HFFc6 (cell line): ENCODE measurements around the gene MAPK14. TPM values are rescaled to one million over a fixed set of nuclear protein-coding genes. Genes with fewer than 3 reads are reported as not detected.

Source experiments
- DNase-seq: peaks from one replicate; pipeline ENCODE4 v3.0.0-alpha.2; 2018
- H3K27ac Mint-ChIP-seq: 2 replicates; pipeline ENCODE4 v1.8.0; 2020; ENCODE audit warnings: mild to moderate bottlenecking, mixed read lengths
- H3K27me3 Mint-ChIP-seq: 2 replicates; pipeline ENCODE4 v1.8.0; 2021; ENCODE audit warnings: mild to moderate bottlenecking, moderate library complexity, mixed read lengths; ENCODE audit not compliant: insufficient read depth
- H3K36me3 Mint-ChIP-seq: 2 replicates; pipeline ENCODE4 v1.8.0; 2021; ENCODE audit warnings: low read depth, mixed read lengths
- H3K4me1 Mint-ChIP-seq: 2 replicates; pipeline ENCODE4 v1.8.0; 2020; ENCODE audit warnings: low read depth, mixed read lengths
- H3K4me3 Mint-ChIP-seq: 2 replicates; pipeline ENCODE4 v1.8.0; 2020; ENCODE audit warnings: mild to moderate bottlenecking, moderate library complexity, mixed read lengths
- H3K9me3 Mint-ChIP-seq: 2 replicates; pipeline ENCODE4 v1.8.0; 2020; ENCODE audit warnings: mild to moderate bottlenecking, mixed read lengths
- total RNA-seq, 6 experiments: library from RNA; stranded (reverse); fragmentation: NEBNext Ultra II Directional; extraction: Animal tissue kit (Norgen Biotek cat#: 25700); gene quantifications; 2 replicates in 1 of 6; 3 replicates in 5 of 6; pipeline ENCODE4 v1.2.3, GENCODE V29; 2021
- TF ChIP-seq, protein P1 (sequence below): fragments of 200-600 bp; sonication (generic); IDR thresholded peaks from 2 replicates; pipeline ENCODE4 v1.5.0; 2021; ENCODE audit warnings: antibody characterized with exemption, mild to moderate bottlenecking

Gene MAPK14
- total RNA-seq, 6 experiments from 2014 or later: 34.1 to 40.4 (median 37.1) TPM

DNA sequence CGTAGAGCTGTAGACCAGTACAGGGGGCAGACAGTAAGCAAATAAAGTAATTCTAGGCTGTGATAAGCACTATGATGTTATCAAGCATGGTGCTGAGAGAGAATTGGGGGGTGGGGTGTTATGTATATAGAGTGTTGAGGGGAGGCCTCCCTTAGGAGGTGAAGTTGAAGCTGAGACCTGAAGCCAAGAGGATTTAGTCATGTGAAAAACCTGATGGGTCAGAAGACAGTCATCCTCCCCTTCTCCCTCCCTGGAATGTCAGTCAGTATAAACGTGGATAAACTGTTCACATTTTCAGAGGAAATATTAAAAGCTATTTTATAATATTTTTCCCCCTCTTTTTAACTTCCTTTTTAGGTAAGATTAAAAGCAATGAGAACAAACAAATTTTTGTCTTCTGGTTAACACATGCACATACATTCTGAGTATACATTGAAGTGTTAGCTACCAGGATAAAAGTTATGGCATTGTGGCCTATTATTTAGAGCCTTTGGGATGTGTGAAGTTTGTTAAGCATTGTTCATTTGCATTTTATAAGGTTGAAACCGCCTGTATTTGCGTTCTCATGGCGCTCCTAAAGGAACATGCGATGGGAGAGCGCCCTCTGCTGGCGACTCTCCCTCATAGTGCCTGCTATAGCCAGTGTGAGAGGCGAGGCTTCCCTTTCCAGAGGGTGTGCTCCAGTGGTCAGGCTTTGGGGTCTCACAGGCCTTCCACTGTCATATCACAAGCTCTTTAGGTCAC lies 67.3 kb downstream of the MAPK14 start:
- TF ChIP-seq, protein P1, sequence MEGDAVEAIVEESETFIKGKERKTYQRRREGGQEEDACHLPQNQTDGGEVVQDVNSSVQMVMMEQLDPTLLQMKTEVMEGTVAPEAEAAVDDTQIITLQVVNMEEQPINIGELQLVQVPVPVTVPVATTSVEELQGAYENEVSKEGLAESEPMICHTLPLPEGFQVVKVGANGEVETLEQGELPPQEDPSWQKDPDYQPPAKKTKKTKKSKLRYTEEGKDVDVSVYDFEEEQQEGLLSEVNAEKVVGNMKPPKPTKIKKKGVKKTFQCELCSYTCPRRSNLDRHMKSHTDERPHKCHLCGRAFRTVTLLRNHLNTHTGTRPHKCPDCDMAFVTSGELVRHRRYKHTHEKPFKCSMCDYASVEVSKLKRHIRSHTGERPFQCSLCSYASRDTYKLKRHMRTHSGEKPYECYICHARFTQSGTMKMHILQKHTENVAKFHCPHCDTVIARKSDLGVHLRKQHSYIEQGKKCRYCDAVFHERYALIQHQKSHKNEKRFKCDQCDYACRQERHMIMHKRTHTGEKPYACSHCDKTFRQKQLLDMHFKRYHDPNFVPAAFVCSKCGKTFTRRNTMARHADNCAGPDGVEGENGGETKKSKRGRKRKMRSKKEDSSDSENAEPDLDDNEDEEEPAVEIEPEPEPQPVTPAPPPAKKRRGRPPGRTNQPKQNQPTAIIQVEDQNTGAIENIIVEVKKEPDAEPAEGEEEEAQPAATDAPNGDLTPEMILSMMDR: peak; percentile 99
- peak; percentile 46 for DNase-seq
- no peaks in the 10 kb centered on the region for H3K9me3 Mint-ChIP-seq
- H3K4me3 Mint-ChIP-seq: no peak overlapping the region
- H3K27me3 Mint-ChIP-seq: peaks cover 1% of the 10 kb centered on the region; the same call in 1 of the 2 replicates
- peak overlapping the region; percentile 62 for H3K27ac Mint-ChIP-seq
- peaks cover 11% of the 10 kb centered on the region for H3K4me1 Mint-ChIP-seq
- H3K36me3 Mint-ChIP-seq: no peaks in the 10 kb centered on the region; the same call in none of the 2 replicates

DNA sequence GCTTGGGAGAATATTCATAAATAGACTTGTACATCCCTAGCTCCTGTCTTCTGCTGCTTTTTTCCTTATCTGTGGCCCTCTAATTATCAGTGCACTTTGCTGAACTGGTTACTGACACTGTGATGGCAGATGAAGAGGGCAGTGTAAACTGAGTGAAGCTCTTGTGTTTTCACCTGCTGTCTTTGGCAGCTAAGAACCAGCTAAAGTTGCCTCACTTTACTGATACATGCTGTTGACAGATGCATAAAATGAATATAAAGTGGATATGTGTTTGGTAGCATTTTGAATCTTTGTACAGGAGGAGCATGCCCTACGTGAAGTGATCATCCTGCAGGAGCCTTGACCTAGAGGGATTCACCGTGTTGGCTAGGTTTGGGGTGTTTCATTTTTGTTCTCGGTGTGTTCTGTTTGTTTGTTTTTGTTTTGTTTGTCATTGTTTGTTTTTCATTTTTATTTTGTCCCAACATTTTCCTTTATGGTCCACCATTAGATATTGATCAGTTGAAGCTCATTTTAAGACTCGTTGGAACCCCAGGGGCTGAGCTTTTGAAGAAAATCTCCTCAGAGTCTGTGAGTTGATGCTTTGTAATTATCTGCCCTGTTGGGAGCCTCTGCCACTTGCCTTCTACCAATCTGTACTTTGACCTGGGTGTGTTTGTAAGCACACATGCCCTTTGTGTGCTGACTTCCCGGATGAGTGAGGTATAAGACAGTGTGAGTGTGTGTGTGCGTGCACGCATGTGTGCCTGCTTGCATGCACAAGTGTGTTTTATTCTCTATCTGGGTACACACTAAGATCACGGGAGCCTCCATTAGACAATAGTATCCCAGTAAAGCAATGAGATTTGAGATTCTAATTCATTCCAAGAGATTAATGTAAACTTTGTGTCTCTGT lies 68.1 kb downstream of the MAPK14 start:
- Mint-ChIP-seq H3K9me3 (no peaks in the 10 kb centered on the region), H3K36me3 (no peaks in the 10 kb centered on the region; the same call in none of the 2 replicates), H3K27ac (peak overlapping the region; percentile 62; the same call in 1 of the 2 replicates), H3K4me1 (peaks cover 11% of the 10 kb centered on the region), H3K27me3 (peaks cover 1% of the 10 kb centered on the region; the same call in 1 of the 2 replicates), H3K4me3 (no peak overlapping the region)
- TF ChIP-seq, protein P1: peak; percentile 71
- no peak for DNase-seq

- no peak overlapping the region for H3K4me3 Mint-ChIP-seq
- H3K9me3 Mint-ChIP-seq: no peaks in the 10 kb centered on the region
- no peak overlapping the region; the same call in 1 of the 2 replicates for H3K27ac Mint-ChIP-seq
- no peaks in the 10 kb centered on the region for H3K27me3 Mint-ChIP-seq
- DNase-seq: no peak
- peaks cover 9% of the 10 kb centered on the region; the same call in 1 of the 2 replicates for H3K36me3 Mint-ChIP-seq
- TF ChIP-seq, protein P1: no peak
- H3K4me1 Mint-ChIP-seq: peaks cover 11% of the 10 kb centered on the region
Observed at GRCh38 chr6:36098253-36098919, 70.8 kb downstream of the MAPK14 start.

GRCh38 chr6:36098920-36099647 lies 71.5 kb downstream of the MAPK14 start:
- Mint-ChIP-seq H3K9me3 (no peaks in the 10 kb centered on the region), H3K4me3 (no peak overlapping the region), H3K27ac (no peak overlapping the region), H3K4me1 (peaks cover 11% of the 10 kb centered on the region), H3K36me3 (peaks cover 13% of the 10 kb centered on the region; the same call in 1 of the 2 replicates), H3K27me3 (no peaks in the 10 kb centered on the region)
- no peak for DNase-seq
- TF ChIP-seq, protein P1: no peak
